GM13976 (cell line): ENCODE results near the gene RGS9.

ENCODE experiments used
- DNase-seq: peaks from one replicate; pipeline ENCODE4 v3.0.0; 2012; ENCODE audit warnings: low spot score
- in situ Hi-C: fragments of 300-500 bp; cut with MboI; formaldehyde crosslinking; loops from one replicate; pipeline ENCODE4 v1.12.0; 2022; ENCODE audit warnings: low sequenced_read_pairs, mixed read lengths, inconsistent platforms; ENCODE audit not compliant: unreplicated experiment
- TF ChIP-seq, protein P1 (sequence below): IDR thresholded peaks from 2 replicates; pipeline ENCODE4 v1.5.1; 2012; ENCODE audit warnings: borderline replicate concordance, mild to moderate bottlenecking; ENCODE audit not compliant: insufficient read depth; ENCODE audit errors: extremely low read depth, missing control alignments, control extremely low read depth

Gene RGS9

DNA sequence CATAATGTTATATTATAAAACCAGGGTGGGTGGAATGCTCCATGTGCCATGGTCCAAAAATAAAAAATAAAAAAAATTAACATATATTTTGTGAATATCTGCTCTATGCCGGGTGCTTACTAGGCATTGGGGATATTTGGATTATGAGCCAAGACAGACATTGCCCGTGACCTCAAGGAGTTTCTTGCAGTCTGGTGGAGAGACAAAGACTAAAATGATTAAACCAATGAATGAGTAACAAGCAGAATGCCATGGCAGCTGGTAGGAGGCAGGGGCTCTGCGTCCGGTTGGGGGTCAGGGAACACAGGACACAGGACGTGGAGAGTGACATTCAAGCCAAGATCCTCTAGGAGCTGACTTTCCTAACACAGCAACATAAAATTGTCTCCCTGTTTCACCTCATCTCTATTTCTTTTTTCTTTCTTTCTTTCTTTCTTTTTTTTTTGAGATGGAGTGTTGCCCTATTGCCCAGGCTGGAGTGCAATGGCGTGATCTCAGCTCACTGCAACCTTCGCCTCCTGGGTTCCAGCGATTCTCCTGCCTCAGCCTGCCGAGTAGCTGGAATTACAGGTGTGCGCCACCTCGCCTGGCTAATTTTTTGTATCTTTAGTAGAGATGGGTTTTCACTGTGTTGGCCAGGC lies 35.4 kb downstream of the RGS9 start:
- TF ChIP-seq, protein P1, sequence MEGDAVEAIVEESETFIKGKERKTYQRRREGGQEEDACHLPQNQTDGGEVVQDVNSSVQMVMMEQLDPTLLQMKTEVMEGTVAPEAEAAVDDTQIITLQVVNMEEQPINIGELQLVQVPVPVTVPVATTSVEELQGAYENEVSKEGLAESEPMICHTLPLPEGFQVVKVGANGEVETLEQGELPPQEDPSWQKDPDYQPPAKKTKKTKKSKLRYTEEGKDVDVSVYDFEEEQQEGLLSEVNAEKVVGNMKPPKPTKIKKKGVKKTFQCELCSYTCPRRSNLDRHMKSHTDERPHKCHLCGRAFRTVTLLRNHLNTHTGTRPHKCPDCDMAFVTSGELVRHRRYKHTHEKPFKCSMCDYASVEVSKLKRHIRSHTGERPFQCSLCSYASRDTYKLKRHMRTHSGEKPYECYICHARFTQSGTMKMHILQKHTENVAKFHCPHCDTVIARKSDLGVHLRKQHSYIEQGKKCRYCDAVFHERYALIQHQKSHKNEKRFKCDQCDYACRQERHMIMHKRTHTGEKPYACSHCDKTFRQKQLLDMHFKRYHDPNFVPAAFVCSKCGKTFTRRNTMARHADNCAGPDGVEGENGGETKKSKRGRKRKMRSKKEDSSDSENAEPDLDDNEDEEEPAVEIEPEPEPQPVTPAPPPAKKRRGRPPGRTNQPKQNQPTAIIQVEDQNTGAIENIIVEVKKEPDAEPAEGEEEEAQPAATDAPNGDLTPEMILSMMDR = no peak
- in situ Hi-C loops = no loop called here
- no peak for DNase-seq

DNA sequence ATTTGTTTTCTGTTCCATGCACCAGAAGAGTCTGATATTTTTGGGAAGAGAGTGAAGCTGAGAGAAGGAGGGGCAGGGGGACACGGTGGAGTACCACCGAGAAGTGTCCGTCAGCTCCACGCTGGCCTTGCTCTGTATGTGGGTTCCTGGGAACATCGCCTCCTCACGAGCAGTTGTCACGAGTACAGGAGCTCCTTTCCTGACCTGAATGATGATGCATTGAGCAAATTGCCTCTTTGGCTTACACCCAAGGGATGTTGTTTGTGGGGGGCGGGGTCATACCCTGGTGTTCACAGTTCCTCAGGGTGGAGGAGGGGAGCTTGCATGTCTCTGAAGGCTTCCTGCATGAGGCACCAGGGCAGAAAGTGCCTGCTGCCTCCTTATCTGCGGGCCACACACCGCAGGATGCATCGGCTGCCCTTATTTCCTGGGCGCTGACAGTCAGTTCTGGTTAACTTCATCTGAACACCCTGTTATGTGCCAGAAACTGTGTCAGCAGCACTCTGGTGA lies 36.2 kb downstream of the RGS9 start:
- in situ Hi-C loops = no loop called here
- TF ChIP-seq, protein P1 = no peak
- DNase-seq = no peak

- in situ Hi-C loops = no loop called here
- TF ChIP-seq, protein P1 = no peak
- DNase-seq = no peak
Measured at GRCh38 chr17:65173976-65174683, 37.0 kb downstream of the RGS9 start.

GRCh38 chr17:65174974-65175373 lies 37.8 kb downstream of the RGS9 start:
- TF ChIP-seq, protein P1 = no peak
- no peak for DNase-seq
- in situ Hi-C loops = no loop called here

DNA sequence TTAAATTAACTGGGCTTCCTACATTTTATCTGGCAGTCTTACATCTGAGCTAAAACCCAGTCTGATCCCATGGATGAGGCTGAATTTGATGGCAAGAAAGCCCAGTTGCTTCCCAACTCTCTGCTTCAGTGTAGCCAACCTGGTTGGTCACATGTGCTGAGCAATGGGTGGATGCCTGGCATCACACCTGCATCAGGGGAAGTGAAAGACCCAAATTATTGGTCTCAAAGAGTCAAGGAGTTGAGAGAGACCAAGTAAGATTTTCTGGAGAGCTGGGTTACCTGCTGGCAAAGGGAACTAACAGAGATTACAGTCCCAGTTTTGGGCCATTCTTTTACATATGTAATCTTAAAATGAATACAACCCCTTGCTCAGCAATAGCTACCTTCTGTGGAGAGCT lies 38.8 kb downstream of the RGS9 start:
- in situ Hi-C loops = no loop called here
- TF ChIP-seq, protein P1 = no peak
- no peak for DNase-seq

- in situ Hi-C loops = no loop called here
- no peak for DNase-seq
- TF ChIP-seq, protein P1 = no peak
Measured at GRCh38 chr17:65176646-65177409, 39.7 kb downstream of the RGS9 start.
